T-helper 2 cell treated with Interferon-gamma antibody and Interleukin-4, amounts not matched to agents 100 ng/mL and 5 ng/mL, for 36 hours (primary cell): ENCODE results near the gene KIF1A. TPM values are rescaled to one million over a fixed set of nuclear protein-coding genes. Genes with fewer than 3 reads are reported as not detected.

ENCODE experiments used
- intact Hi-C: fragments of 100-400 bp; cut with micrococcal nuclease; formaldehyde crosslinking; loops from one replicate; pipeline ENCODE4 v1.15.1; 2023
- total RNA-seq: library from RNA; stranded (reverse); gene quantifications from 2 replicates; pipeline ENCODE4 v1.2.3, GENCODE V29; 2022

The KIF1A gene
- total RNA-seq, 1 donor from 2014 or later = 0.43 TPM

DNA sequence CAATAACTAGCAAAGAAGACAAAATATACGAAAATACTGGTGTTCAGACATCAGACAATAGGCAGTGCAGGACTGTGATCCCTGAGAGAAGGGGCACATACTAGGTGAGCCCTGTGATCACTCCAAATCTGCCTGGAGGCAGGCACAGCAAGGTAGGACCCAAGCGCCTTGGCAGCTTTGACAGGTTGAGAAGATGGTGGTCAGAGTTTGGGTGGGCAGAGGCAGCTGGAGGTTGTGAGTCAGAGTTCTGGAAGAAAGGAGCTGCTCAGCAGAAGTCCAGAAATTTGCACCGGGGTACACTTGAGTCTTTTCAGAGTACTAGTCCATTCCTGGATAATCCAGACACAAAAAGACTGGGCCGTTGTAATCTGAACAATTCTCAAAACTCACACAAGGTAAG, 14.0 kb downstream of the KIF1A start:
- intact Hi-C loops = no loop called here

DNA sequence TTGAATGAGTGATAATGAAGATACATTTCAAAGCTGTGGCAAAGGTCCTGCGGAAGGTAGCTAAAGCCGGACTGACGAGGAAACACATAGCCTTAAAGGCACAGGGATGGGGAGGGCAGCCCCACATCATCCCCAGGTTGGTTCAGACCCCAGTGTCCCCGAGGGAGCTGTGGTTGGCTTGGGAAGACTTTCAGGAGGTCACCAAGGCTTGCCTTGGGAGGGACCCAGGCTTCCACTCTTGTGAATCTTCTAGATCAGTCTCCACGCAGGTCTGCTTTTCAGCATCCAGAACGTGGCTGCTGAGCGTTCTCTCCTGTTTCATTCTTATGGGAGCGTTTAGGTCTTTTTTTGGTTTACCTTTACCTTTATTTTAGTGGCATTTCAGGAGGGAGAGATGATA, 16.8 kb downstream of the KIF1A start:
- intact Hi-C loops = no loop called here

DNA sequence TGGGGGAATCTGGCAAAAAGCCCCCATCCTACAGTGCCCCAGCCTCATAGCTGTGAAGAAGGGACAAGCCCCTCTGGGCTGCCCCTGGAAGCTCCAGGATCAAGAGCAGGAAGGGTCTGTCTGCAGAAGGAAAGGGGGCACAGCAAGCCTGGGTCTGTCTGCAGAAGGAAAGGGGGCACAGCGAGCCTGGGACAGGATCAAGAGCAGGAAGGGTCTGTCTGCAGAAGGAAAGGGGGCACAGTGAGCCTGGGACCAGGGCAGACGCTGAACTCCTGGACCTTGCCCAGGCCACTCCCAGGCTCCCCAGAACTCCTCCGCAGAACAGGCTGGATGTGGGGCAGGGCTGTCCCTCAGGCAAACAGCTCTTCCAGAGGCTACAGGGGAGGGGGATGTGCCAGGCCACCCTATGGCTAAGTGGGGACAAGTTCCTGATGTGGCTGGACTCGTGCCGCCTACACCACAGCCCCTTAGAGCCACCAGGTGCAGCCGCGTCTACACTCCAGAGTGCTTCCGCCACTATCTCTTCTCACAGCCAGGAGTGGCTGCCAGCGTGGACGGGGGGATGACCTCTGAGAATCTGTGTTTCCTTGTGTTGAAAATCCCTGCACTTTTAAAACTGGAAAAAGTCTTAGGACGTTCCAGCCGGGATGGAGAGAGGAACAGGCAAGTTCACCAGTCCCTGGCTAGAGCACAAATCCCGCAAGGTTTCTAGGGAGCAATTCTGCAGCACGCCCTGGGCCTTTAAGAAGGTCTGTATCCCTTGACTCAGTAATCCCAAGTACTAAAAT, 20.8 kb downstream of the KIF1A start:
- intact Hi-C loops = no loop called here

DNA sequence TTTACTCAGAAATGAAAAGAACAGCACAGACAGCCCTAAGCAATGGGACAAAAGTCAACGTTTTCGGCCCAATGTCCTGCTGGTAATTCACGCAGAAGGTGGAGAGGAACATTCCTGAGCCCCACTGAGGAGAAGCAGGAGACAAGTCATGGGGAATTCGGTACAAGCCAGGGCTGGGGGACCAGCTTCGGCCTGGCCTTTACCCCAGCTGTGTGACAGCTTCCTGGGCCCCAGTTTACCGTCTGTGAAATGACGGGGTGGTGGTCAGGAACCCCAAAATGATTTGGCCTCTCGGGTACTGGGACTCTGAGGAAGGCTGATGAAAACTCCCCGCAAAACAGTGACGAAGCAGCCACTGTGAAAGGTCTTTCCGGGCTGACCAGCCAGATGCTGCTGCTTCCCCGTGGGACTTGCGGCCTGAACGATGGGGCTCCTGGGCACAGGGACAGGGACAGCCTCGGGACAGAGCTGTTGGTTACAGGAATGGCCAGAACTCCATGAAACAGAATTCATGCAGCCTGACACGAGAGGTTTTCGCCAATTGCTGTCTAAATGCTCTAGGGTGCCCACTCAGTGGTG, 21.6 kb downstream of the KIF1A start:
- intact Hi-C loops = no loop called here

DNA sequence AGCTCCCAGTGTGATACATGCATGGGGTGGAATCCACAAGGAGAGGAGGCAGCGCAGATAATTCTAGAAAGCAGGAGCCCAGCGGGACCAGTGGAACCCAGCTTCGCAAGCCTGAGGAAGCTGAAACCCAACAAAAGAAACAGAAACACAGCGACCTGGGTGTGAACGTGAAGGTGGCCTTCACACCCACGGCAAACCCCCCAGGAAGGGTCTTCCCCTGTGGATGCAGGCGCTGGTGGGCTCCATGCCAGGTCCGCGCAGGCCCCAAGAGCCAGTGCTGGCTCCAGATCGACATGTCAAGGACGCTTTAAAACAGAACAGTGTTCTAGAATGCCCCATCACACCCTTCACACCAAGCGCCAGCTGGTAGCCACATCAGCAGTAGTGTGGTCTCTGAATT, 22.1 kb downstream of the KIF1A start:
- intact Hi-C loops = no loop called here

DNA sequence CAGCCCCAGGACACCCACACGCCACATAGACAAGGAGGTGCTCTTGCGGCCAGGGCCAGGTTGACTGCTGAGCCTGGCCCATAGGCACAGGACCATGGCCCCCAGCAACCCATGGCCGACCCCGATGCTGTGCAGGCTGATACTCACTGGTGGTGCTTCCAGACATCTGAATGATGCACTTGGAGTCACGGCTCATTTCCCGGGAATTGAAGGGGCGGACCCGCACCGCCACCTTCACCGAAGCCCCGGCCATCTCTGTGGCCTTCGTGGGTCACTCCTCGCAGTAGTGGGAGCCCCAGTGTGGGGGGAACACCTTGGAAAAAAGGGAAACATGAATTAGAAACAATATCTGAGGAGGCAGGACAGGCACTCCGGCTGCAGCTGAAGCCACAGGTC, 22.5 kb downstream of the KIF1A start:
- intact Hi-C loops = no loop called here

DNA sequence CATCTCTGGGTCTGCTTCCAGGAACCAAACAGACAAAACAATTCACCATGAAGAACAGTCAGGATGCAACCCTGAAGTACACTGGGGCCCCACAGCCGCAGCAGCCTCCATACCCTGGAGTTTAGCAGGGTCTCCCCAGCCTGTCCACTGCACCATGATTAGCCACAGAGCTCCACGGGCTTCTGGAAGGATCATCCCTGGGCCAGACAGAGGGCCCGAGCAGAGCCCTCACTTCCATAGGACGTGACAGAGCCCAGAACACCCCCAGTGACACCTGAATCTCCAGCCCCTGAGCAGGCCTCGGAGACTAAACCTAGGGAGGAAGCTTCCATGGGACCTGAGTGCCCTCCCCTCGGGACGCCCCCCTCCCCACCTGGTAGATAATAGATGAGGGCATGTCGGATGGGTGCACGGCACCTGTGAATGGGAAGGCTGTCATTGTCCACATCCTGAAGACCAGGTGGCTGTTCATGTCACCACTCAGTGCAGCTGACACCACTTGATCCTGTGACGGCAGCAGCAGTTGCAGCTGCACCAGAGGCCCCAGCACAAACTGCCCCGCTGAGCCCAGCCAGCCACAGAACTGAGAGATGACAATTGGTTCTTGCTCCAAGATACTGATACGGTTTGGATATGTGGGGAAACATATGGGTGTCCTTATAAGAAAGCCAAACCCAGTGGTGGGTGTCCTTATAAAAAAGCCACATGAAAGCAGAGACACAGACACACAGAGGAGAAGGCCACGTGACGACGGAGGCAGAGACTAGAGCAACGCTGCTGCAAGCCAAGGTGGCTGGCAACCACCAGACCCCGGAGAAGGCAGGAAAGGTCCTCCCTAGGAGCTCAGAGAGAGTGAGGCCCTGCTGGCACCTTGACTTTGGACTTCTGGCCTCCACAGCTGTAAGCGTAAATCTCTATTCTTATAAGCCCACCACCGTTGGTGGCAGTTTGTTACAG, 23.2 kb downstream of the KIF1A start:
- intact Hi-C loops = no loop called here

DNA sequence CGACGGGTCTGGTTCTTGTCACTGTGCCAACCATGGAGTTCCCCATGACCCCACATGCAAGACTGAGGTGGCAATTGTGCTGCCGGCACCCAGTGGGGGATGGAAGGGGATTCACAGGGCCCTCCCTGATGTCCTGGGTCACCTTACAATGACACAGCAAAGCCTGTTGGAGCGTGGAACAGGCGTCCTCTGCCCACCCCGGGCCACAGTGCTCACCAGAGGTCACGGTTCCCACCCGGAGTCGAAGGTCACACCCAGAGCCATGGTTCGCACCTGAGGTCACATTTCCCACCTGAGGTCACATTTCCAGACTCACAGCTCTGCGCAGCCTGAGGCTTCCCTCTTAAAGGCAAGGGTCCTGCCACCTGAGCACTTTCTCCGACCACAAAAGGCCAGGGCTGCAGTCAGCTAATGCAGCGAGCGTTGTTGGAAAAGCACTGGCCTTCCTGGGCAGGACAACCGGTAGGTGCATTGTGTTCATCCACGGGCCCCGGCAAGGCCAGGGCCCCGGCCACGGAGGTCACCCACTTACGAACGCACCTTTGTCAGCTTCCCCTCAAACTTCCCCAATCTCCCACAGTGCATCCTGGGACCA, 24.0 kb downstream of the KIF1A start:
- intact Hi-C loops = no loop called here

DNA sequence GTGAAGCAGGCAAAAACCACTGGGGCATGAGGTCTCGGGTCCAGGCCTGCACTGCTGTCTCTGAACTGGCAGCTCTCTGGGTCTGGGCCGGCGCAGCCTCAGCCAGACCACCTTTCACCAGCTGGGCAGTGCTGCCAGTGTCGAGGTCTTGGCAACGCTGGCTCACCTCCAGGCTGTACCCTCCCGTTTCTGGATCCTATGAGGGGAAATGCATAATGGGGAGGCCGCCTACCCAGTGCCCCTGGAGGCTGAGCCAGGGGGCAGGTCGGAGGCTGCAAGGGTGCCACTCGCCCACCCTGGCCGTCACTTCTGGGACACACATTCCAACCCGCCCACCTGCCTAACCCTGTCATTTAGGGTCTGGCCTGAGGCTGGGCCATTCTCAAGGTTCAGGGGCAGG, 24.6 kb downstream of the KIF1A start:
- intact Hi-C loops = no loop called here

DNA sequence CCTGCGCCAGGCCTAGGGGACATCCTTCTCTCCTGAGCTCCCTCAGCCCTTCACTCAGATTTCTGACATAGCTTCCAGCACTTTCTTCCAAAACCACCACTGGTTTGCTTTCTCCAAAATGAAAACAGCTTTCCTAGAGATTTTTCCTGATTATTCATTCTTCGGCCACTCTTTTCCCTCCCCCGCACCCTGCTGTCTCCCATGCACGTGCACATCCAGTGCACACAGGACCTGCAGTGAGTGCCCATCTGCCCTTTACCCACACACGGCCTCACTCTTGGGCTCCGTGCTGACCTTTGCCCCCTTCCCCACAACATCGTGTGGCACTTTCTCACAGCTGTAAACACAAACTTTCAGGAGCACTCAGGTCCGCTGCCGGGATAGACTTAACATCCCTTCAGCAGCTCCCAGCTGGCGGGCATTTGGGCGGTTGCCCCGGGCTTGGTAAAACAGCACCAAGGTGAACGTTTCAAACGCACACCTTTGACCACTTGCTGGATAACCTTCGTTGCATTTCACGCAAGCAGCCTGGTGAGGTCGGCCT, 25.8 kb downstream of the KIF1A start:
- intact Hi-C loops = no loop called here

DNA sequence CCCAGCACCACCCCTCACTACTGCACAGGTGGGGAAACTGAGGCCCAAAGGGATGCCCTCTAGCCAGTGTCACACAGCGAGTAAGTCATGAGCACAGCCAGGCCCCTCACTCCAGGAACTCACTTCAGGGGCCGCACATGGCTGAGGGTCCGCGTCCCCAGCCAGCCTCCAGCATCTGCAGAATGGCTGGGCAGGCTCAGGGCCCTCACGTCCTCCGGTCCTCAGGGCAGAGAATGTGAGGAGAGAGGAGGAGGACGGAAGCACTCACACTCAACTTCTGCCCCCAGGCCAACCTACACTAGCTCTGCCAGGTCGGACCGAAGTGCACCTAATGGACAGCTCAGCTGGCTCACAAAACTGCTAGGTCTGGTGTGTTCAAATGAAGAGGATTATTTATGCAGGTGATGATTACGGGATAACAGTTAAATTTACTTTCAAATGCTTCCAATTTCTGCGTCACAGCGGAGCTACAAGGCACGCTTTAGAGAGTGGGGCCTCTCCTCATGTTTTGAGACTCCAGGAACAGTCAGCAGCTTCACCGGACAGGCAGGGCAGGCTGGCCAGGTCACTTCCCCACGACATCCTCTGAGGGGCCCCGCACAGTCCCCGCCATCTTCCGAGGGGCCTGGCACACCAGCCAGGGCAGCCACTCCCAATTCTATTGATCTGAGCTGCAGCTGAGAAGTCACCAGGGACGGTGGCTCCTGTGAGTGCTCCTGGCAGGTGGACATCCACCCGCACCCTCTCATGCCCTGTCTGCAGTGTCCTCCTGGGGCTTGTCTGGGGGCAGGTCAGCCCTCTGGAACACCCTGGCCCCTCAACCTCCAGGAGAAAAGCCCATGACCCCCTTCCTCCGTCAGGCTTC, 26.5 kb downstream of the KIF1A start:
- intact Hi-C loops = no loop called here

DNA sequence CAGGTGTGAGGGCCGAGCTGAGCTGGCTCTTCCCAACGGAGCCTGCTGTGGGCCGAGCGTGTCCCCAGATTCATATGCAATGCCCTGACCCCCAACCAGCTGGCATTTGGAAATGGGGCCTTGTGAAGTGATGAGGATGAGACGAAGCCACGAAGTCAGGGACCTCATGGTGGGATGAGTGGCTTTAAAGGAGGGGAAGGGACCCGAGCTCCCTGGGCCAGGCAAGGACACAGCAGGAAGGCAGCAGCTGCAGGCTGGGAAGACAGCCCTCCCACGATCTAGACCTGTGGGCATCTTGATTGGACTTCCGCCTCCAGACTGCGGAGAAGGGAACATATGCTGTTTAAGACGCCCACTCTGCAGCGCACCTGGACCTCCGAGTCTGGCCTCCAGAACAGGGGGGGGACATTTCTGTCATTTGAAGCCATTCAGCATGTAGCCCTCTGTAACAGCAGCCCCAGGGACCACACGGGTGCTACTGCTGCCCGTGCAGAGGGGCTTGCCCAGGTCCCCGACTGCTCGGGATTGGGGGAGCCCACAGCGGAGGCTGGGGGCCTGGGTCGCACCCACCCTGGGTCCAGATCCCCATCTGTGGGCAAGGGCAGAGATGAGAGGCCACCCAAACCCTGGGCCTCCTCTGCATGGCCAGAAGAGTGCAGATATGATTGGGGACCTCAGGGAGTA, 27.2 kb downstream of the KIF1A start:
- intact Hi-C loops = no loop called here

DNA sequence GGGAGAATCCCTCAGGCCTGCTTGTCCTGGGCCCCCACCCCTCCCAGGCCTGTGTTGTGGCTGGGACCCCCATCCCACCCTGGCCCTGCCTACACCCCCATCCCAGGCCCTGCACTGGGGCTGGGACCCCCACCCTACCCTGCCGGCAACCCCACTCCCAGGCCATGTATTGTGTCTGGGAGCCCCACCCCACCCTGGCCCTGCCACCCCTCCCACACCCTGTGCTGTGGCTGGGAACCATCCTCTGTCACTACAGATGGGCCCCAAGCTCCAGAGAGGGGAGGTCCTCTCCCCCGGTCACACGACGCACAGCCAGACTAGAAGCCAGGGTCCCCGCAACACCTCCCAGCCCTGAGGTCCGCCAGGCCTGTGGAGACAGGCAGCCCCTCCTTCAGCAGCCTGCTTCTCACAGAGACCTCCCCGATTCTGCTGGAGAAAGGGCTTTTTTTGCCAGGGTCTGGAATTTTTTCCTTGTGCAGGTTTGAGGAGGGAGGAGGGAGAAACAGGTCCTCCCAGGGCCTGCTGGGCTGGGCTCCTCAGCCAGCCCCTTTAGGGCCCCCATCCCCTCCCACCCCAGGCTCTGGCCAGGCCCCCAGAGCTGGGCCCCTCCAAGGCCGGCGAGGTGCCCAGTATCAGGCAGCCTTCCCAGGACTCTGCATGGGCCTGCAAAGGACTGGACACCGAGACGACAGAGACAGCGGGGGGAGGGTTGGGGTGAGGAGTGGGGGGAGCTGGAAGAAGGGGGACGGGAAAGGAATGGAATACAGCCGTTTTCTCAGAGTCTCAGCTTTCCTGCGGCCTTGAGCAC, 28.0 kb downstream of the KIF1A start:
- intact Hi-C loops = no loop called here

DNA sequence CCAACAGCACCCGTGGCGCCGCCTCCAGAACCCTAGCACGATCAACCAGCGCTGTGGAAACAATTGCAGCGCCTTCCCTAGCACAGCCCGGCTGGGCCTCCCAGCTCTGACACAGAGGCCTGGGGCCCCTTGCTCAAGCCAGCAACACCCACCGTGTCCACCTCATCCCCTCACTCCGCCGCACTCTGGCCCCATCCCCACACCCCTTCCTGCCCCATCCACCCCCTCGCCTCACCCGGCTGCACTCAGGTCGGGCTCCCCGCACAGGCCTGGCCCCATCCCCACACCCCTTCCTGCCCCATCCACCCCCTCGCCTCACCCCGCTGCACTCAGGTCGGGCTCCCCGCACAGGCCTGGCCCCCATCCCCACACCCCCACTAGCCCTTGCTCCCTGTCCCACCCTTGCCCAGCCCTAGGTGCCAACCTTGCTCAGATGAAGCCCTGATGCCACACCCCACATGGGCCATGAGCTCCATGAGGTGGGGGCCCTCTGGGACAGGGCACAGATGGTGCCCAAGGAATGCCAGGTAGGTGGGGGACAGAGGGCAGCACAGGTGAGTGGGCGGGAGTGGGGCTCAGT, 28.7 kb downstream of the KIF1A start:
- intact Hi-C loops = no loop called here

DNA sequence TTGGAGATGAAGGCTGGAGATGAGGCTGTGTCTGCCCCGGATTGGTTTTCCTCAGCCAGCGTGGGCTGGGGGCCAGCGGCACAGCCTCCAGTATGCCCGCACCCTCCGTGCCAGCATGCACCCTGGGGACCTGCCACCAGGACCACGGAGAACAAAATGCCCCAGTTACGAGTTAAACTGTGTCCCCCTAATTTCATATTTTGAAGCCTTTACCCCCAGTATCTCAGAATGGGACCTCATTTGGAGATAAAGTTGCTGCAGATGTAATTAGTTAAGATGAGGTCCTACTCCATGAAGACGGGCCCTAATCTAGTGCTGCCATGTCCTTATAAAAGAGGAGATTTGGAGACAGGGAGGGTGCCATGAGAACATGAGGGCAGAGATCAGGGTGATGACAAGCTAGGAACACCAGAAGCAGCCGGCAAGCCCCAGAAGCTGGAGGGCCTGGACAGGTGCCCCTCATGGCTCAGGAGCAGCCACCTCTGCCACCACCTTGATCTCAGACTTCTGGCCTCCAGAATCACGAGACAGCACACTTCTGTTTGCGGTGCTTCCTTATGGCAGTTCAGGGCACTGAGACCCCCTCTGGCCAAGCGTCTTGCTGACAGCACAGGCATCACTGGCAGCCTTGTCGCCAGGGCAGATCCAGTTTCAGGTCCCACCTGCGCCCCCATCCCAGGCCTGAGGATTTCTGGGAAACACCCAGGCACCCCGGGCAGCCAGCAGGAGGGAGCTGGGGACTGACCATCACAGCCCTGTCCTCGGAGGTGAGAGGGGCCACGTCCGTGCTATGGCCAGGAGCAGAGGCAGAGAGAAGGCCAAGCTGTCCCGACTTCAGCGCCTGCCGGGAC, 29.4 kb downstream of the KIF1A start:
- intact Hi-C loops = no loop called here

DNA sequence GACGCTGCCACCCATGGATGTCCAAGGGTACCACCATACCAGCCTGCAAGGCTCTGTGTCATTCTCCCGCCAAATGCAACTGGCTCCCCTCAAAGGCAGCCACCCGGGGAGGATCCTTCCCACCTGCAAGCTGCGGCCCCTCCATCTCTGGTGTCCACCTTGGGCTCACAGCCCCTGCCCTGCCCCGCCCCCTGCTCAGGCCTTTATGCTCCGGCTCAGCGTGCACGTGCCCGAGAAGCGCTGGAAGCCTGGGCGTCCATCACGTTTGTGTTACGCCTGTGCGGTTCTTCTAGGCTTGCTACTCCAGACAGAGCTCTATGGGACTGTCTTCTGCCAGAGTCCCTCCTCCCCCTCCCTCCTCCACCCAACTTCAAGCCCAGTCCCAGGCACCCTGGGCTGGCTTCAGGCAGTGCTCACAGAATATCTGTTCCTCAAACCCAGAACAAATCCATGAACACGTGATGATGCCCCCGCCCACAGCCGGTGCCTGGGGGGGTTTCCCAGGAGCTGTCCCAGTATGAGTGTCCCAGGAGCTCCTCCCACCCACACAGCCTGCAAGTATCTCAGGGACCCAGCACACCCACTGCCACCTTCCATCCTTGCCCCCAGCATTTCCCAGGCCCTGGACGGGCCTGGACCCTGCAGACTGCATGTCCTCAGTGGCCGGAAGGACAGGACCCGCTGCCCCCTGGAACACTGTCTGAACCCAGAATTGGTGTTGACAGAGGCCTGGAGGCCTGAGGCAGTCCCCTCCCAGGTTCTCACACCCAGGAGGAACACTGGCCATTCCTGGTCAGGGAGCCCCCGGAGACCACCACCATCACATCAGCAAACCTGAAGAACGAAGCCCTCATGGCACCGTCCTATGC, 30.3 kb downstream of the KIF1A start:
- intact Hi-C loops = no loop called here

DNA sequence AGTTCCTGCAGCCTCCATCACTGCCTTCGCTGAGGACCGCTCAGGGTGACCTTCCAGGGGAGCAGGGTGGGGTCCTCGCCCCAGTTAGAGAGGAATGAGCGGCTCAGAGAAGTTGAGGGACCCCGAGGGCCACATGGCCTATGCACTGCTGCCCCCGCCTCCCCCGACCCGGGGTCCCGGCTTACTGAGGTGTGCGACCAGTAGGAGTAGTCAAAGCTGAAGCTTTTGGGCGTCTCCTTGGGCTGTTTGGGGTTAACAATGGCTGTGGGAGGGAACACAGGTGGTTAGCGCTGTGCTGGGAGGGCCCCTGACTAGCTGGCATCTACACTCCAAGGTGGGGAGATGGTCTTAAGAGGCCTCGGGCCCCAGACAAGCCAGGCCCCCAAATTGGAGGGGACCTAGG, 31.0 kb downstream of the KIF1A start:
- intact Hi-C loops = no loop called here
